ENCODE data around the gene HCN3. TPM values are rescaled to one million over a fixed set of nuclear protein-coding genes. Genes with fewer than 3 reads are reported as not detected.
A peak's percentile ranks its signal among the peaks of the same experiment; 100 is the strongest.

Gene HCN3
- total and polyA plus RNA-seq, 2 of the 13 experiments (the other 11 are each of a cell fraction or from before 2014, with no cell fraction given) = 2.4 to 10.2 TPM

- TF ChIP-seq SIN3A (IDR thresholded peaks at IDR 0.05; ENCODE audit: borderline replicate concordance, low read depth, low read length) (peak; percentile 78; the same call in 1 of the 2 replicates), STAT5B (CRISPR knock-in tag; IDR thresholded peaks at IDR 0.05) (no peak), SKI (IDR thresholded peaks at IDR 0.05; ENCODE audit: partially characterized antibody) (peak; percentile 57), ELF4 (CRISPR knock-in tag; IDR thresholded peaks at IDR 0.05; ENCODE audit: borderline replicate concordance) (peak; percentile 18; the same call in 1 of the 2 replicates), ARID3A (IDR thresholded peaks at IDR 0.05; ENCODE audit: low read depth, low read length) (no peak), MIER3 (CRISPR knock-in tag; IDR thresholded peaks at IDR 0.05; ENCODE audit: borderline replicate concordance) (peak; percentile 83; the same call in 1 of the 2 replicates), ZNF574 (CRISPR knock-in tag; IDR thresholded peaks at IDR 0.05) (peak; percentile 82), ZNF567 (CRISPR knock-in tag; IDR thresholded peaks at IDR 0.05; ENCODE audit: borderline replicate concordance) (0 out of 2 replicates have a peak, but pooled peaks have one; percentile 92), ZFAT (CRISPR knock-in tag; conservative IDR thresholded peaks at IDR 0.05) (no peak), SRSF1 (optimal IDR thresholded peaks at IDR 0.05; ENCODE audit: low read depth, low read length) (peak; percentile 75), FUBP1 (CRISPR knock-in tag; IDR thresholded peaks at IDR 0.05; ENCODE audit: borderline replicate concordance) (no peak), ZNF629 (CRISPR knock-in tag; conservative IDR thresholded peaks at IDR 0.05) (no peak), SYNCRIP (IDR thresholded peaks at IDR 0.05; ENCODE audit: insufficient read depth, low read depth, low read length) (no peak), FOXK1 (CRISPR knock-in tag; IDR thresholded peaks at IDR 0.05; ENCODE audit: borderline replicate concordance, low read depth) (peak; percentile 78; the same call in 1 of the 2 replicates), TBX2 (CRISPR knock-in tag; IDR thresholded peaks at IDR 0.05; ENCODE audit: borderline replicate concordance) (peak; percentile 69), MEF2D (CRISPR knock-in tag; IDR thresholded peaks at IDR 0.05) (peak; percentile 9; the same call in 1 of the 2 replicates), MAFK (conservative IDR thresholded peaks at IDR 0.05 in 1 of 2, IDR thresholded peaks at IDR 0.05 in 1 of 2; ENCODE audit: low read length in 2 of 2) (no peak), GTF2F1 (IDR thresholded peaks at IDR 0.05; ENCODE audit: low read length) (no peak), ZNF564 (CRISPR knock-in tag; IDR thresholded peaks at IDR 0.05) (no peak), DMAP1 (CRISPR knock-in tag; IDR thresholded peaks at IDR 0.05) (peak; percentile 86), ZNF343 (CRISPR knock-in tag; IDR thresholded peaks at IDR 0.05) (no peak), MXD4 (CRISPR knock-in tag; IDR thresholded peaks at IDR 0.05) (peak; percentile 86), ZNF432 (CRISPR knock-in tag; IDR thresholded peaks at IDR 0.05; ENCODE audit: borderline replicate concordance) (no peak)
These were observed 3.7 kb upstream of the HCN3 start, which contains the start of gene CLK2 (continued) for GRCh38 chr1:155273343-155274245.
